GM21619 (cell line): ENCODE data around the gene KRT76.

Source experiments
- ATAC-seq: cut with Tn5 transposase; IDR thresholded peaks from one replicate; pipeline ENCODE4 v1.9.1; 2021; ENCODE audit not compliant: unreplicated experiment

Gene KRT76

GRCh38 chr12:52782502-52782901, 5.4 kb upstream of the KRT76 start:
- no peak for ATAC-seq

- ATAC-seq = no peak
Measured at GRCh38 chr12:52781399-52782082, 4.4 kb upstream of the KRT76 start.

- no peak for ATAC-seq
Measured at GRCh38 chr12:52779914-52780313, 2.8 kb upstream of the KRT76 start.

- no peak for ATAC-seq
Measured at GRCh38 chr12:52778833-52779232, 1.7 kb upstream of the KRT76 start.

DNA sequence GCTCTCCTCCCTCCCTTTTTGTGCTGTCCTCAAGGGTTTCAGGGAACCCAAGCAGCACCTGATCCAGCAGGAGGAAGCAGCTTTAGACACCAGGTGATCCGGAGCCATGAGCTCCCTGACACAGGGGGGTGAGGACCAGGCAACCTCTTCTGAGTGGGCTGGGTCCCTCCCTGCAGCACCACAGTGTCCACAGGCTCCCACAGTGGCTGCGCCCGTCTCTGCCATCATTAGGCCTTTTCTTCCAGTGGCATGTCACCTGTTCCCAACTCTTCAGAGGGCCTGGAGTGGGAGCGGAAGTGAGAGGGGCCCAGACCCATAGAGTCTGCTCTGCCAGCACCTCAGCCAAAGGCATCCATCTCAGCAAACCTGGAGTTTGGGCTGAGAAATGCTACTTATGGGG, 421 bp upstream of the KRT76 start:
- ATAC-seq = no peak

GRCh38 chr12:52776435-52776834, 710 bp downstream of the KRT76 start:
- ATAC-seq = no peak

DNA sequence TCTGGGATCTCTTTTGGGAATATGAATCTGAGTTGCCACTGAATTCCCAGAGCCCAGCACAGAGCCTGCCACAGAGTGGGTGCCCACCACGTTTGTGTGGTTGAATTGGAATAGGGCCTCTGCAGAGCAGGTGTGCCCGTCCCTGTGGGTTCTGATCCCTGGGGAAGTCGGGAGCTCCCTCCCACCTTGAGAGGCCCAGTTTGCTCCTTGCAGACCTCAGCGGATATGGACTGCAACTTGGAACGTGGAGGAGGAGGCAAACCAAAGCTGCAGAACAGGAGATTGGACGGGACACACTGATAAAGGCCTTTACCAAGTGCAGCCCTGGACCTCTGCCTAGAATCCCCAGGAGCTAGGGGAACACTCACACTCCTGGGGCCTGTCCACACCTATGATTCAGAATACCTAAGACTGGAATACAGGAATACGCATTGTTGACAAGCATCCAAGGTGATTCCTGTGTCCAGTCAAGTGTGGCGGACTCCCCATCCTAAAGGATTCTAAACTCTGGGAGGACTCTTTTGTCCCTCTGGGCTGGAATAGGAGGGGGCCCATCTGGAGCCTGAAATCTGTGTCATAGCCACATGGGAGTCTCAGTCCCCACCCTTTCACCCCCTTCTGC, 2.4 kb downstream of the KRT76 start:
- no peak for ATAC-seq

- ATAC-seq = no peak
Measured at GRCh38 chr12:52772772-52773171, 4.4 kb downstream of the KRT76 start.

DNA sequence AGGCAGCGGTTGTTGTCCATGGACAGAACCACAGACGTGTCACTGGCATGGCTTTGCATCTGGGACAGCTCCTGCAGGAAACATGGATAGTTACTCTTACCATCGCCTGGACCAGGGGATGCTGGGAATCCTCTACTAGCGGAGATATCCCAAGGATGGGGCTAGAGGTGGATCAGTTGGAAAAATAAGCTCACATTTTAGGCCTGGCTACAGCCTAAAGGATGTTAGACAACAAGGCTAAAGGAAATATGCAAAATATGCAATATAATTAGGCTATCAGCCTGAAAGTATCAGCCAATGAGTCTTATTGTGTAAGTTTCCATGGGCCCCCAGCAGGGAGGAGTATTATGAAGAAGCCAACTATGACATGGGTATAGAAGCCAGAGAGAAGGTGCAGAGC, 5.0 kb downstream of the KRT76 start:
- no peak for ATAC-seq

GRCh38 chr12:52771505-52771904, 5.6 kb downstream of the KRT76 start:
- no peak for ATAC-seq

DNA sequence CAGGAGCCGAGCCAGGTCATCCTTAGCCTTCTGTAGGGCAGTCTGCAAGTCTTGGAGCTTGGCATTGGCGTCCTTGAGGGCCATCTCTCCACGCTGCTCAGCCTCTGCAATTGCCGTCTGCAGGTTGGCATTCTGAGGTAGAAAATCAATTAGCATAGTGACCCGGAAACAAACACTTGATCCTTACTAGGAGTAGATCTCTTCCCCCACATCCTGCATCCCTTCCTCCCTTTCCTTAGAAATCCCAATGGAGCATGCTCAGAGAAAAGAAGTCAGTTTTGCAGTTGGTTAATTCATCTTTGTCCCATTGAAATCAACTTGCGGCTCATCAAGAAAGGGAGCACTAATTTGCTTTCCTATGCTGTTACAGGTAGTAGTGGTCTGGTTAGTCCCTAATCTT, 6.1 kb downstream of the KRT76 start:
- ATAC-seq = no peak

DNA sequence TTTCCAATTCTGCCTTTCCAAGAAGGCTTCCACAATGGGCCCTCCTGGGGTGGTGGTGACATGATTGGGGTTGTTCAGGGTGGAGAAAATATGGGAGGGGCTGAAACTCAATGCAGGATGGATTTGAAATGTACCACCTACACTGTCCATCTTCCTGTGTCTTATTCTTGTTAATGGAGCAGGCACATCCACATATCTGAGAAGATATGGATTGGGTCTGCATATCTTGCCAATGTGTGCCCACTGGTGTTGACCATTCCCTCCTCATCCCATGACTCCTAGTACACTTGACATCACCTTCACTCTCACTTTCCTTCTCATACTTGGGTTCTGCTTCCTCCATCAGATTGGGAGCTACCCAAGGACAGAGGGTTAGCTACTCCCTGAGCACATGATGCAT, 7.2 kb downstream of the KRT76 start:
- no peak for ATAC-seq

- ATAC-seq = no peak
Measured at GRCh38 chr12:52769354-52769753, 7.8 kb downstream of the KRT76 start.

DNA sequence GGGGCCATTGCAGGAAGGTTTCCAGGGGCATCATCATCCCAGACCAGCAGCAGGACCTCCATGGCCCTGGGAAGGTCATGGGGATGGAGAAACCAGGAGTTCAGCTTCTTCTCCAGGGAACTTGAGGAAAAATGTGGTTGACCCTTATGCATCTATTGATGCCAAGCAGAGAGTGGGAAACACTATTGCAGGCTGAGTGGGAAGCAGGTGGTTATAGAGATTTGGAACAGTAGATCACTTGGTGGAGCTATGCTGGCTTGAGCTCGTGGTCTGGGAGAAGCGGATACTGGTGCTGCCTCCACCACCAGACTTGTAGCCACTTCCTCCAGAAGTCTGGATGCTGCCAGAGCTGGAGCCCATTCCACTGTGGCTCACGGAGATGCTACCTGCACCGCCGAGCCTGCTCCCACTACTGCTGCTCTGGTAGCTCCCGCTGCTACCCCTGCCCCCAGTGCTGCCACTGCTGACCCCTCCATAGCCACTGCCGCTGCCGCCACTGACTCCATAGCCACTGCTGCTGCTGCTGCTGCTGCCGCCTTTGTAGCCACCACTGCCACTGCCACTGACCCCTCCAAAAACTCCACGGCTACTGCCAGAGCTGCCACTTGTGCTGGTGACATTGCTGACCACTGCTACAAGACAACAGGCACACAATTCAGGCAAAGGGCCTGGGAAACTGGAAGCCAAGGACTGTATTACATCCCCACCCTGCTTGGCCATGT, 8.5 kb downstream of the KRT76 start:
- no peak for ATAC-seq

GRCh38 chr12:52767427-52767826, 9.7 kb downstream of the KRT76 start:
- ATAC-seq = no peak

- ATAC-seq = no peak
Measured at GRCh38 chr12:52767020-52767379, 10.1 kb downstream of the KRT76 start.

GRCh38 chr12:52766351-52767019, 10.7 kb downstream of the KRT76 start:
- ATAC-seq = no peak

DNA sequence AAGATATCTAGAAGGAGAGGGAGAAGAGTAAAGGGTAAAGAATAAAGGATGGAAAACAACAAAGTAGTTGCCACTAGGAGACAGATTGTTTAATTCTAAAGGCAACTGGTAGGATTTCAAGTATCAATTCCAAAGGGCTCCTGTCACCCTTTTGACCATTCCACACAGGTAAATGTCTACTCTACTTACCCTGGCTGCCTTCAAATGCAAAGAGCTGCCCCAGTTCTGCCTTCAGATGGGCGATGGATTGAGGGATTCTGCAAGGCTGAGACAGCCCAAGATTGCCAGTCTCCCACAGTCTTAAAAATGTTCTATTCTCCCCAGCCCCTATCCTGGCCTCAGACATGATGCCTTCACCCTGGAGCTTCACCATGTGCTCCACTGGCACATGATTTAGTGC, 11.4 kb downstream of the KRT76 start:
- no peak for ATAC-seq

DNA sequence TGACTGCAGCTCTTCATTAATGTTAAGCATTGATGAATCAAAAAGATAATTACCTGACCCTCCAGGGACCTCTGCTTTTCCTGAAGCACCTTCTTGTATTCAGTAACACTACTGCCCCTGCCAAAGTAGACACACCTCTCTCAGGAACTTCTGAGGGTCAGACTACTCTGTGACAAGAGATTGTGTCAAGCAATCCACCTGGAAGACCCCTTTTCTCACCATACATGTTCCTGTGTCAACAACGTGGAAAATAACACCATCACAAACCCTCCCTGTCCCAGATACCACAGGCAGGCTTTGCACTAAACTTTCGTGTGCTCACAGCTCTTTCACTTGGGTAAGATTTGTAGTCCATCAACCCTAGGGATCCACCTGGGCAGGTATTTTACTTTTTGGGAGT, 13.2 kb downstream of the KRT76 start:
- no peak for ATAC-seq

DNA sequence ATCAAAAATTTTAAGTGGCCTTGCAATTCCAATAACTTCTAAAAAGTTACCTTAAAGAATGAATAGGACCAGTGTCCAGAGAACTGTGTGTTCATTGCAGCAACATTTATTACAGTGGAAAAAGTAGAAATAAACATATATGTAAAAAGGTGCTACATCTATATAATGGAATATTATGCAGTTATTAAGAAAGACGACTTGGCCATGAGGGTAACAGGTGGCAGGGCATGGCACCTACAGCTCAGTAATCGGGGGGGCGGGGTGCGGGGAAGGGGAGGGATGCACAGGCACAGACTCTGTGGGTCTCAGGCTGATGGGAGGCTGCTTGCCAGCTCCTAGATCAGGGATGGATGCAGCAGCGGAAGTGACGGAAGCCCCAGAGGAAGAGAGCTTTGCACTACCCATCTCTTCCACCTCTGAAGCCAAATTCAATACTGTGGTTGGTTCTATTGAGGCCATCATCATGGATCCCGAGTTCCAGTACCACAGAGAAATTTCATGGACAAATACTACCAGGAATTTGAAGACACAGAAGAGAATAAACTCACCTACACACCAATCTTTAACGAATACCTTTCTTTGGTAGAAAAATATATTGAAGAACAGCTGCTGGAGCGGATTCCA, 14.0 kb downstream of the KRT76 start:
- no peak for ATAC-seq

DNA sequence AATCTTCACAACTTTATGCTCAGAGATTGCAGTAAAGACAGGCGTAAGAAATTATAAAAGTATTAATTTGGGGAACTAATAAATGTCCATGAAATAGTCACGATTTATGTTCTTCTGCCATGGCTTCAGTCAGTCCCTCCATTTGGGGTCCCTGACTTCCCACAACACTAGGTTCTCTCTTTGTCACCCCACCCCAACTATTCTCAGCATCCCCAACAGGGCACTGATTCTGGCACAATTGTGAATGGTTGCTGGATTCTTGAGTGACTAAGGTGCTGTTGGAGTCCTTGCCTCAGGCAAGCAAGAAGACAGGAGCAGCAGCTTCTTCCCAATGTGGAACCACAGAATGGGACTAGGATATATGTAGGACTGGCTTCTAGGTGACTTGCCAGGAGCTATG, 15.3 kb downstream of the KRT76 start:
- ATAC-seq = no peak
